GM13977 (cell line): ENCODE results near the gene RBPJ.

Experiments used
- DNase-seq: peaks from one replicate; pipeline ENCODE4 v3.0.0; 2012; ENCODE audit warnings: low spot score
- CTCF ChIP-seq: IDR thresholded peaks from 2 replicates; pipeline ENCODE4 v1.5.1; 2012; ENCODE audit warnings: mild to moderate bottlenecking, control low read depth; ENCODE audit not compliant: insufficient read depth; ENCODE audit errors: extremely low read depth, missing control alignments
- in situ Hi-C: fragments of 300-500 bp; cut with MboI; formaldehyde crosslinking; loops from one replicate; pipeline ENCODE4 v1.12.0; 2022; ENCODE audit warnings: low sequenced_read_pairs, low pct_unique_long_range_greater_than_20kb, mixed read lengths, inconsistent platforms; ENCODE audit not compliant: unreplicated experiment

RBPJ gene

DNA sequence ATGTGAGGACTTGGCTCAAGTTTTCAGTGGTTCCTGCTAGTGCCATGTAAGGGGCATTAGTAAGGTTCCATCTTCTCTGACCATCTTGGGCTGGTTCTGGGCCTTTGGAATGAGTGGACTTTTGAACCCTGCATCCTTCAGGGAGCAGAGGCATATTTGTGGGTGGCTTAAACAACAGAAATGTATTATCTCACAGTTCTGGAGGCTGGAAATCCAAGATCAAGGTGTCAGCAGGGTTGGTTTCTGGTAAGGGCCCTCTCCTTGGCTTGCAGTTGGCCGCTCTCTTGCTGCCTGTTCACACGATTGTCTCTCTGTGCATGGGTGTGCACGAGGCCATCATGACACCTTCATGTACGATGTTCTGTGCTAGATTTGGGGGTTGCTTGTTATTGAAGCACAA is 148.2 kb downstream of the RBPJ start:
- in situ Hi-C loops, result loop anchor here (10.0 to 25.0 kb wide), 2 partner anchors 243 to 546 kb away; no protein-coding TSS in a partner anchor
- TF ChIP-seq CTCF, result no peak
- DNase-seq, result no peak

GRCh38 chr4:26471890-26472289 is 151.1 kb downstream of the RBPJ start:
- DNase-seq, result no peak
- in situ Hi-C loops, result loop anchor here (25.0 kb wide), 1 partner anchor 240 kb away; no protein-coding TSS in a partner anchor
- TF ChIP-seq CTCF, result no peak

GRCh38 chr4:26473893-26474292 is 153.1 kb downstream of the RBPJ start:
- in situ Hi-C loops, result loop anchor here (25.0 kb wide), 1 partner anchor 238 kb away; no protein-coding TSS in a partner anchor
- no peak for DNase-seq
- no peak for TF ChIP-seq CTCF

DNA sequence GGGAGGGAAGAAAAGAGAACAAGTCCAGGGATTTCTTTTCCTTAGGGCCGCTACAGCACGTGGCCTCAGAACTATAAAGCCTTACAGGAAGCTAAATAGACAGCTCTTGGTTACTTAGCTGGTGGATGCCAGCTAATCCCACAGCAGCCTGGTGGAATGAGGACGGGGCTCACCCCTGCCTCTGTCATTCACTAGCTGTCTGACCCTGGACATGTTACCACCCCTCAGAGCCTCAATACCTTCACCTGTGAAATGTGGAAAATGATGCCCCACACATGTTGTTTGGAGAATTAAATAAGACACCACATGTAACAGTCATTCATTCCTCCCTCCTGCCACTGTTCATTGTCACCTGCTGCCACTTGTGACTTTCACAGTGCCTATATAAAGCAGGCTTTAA is 153.7 kb downstream of the RBPJ start:
- DNase-seq, result no peak
- no peak for TF ChIP-seq CTCF
- in situ Hi-C loops, result loop anchor here (25.0 kb wide), 1 partner anchor 238 kb away; no protein-coding TSS in a partner anchor

GRCh38 chr4:26475716-26476115 is 154.9 kb downstream of the RBPJ start:
- DNase-seq, result no peak
- no peak for TF ChIP-seq CTCF
- in situ Hi-C loops, result no loop called here

DNA sequence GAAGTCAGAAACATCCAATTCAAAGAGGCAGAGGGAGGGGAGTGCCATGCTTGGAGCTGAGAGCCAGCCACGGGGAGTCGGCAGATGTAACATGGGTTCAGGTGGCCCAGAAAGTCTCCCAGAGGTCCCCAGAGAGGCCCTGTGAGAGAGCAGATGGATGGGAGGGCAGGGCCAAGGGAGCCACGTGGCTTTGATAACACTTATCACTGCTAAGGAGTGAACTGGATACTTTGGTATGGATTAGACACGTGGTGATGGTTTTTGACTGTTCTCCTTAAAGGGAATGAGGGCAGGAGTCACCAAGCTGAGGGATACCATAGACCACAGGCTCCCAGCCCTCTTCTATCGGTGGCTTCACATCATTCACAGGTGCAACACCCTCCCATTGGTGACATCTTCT is 155.7 kb downstream of the RBPJ start:
- in situ Hi-C loops, result no loop called here
- TF ChIP-seq CTCF, result no peak
- DNase-seq, result no peak

GRCh38 chr4:26478330-26478729 is 157.5 kb downstream of the RBPJ start:
- no peak for TF ChIP-seq CTCF
- no peak for DNase-seq
- in situ Hi-C loops, result no loop called here
